Measurements from ENCODE around the gene PPWD1. TPM values are rescaled to one million over a fixed set of nuclear protein-coding genes. Genes with fewer than 3 reads are reported as not detected.

PPWD1 gene
- total RNA-seq, result 10 to 100 TPM; 58.1 to 62.4 TPM

DNA sequence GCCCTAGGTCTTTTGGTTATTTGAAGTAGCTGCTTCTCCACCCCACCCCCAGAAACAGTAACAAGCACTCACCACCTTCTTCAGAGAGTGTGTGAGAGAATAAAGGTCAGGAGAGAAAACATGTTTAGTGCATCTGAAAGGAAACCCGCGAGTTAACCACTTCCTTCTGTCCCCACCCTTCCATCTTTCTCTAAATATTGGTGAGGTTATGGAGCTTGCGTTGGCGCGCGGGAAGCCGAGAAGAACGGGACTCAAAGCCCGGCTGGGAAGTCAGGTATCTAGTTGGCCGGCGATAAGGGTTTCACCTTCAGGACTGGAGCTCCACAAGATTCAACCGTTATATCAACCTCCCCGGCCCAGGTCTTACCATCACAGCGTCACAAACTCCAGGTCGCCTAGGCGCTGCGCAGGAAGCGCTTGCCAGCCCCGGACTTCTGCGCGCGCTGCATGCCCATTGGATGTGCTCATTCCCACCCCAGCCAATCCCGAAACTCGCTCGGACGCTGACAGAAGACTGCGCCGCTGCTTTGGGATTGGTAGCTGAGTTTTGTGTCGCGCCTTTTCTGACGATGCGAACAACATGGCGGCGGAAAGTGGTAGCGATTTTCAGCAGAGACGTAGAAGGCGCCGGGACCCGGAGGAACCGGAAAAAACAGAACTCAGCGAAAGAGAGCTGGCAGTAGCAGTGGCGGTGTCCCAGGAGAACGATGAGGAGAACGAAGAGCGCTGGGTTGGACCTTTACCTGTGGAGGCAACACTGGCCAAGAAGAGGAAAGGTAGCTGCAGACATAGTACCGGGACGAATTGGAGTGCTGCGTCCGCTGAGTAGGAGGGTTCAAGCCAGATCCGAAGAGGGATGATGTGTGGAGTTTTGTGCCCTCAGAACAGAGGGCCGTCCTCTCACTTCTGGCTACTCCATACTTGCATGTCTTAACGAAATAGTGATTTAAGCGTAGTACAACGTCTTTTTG is at the start of gene PPWD1, which contains the start of gene CENPK:
PPWD1 (plus strand) TSS at position 566 of the 971 bp plus-strand sequence; CDS start at position 581, 15 bp downstream.
CENPK (minus strand) TSS at position 438 of the 971 bp plus-strand sequence. CDS start 8,261 bp downstream, outside the sequence.
- no peaks in the 10 kb centered on the region for H3K9me3 Mint-ChIP-seq
- H3K36me3 Mint-ChIP-seq (ENCODE audit: insufficient read depth in 2 of 2), result peaks cover 11 to 17% of the 10 kb centered on the region in 2 donors
- peak; percentile 99 for ATAC-seq (replicated peaks in 1 of 2)
- peak within 1 kb of the TSS; percentile 98 for H3K27ac Mint-ChIP-seq
- H3K4me3 Mint-ChIP-seq, result peak within 1 kb of the TSS; percentile 94 to 95
- peaks cover 65% of the 10 kb centered on the region for H3K4me1 Mint-ChIP-seq (ENCODE audit: low read depth)
- H3K27me3 Mint-ChIP-seq (ENCODE audit: low read depth), result no peaks in the 10 kb centered on the region
- DNase-seq, result peak; percentile 94 to 97

DNA sequence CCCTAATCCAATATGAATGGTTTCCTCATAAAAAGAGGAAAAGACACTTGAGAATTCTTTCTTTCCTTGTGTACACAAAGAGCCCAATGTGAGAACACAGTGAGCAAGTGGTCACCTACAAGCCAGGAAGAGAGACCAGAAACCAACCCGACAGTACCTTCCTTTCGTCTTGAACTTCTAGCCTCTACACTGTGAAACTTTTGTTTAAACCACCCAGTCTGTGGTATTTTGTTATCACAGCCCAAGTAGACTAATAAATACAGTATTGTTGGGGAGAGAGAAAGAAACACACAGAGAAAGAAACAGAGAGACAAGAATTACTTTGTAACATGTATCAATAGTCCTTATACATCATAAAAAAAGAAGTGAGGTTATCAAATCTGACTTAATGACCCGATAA is 37.4 kb upstream of the PPWD1 start:
- Mint-ChIP-seq H3K27me3 (ENCODE audit: low read depth) (no peaks in the 10 kb centered on the region), H3K27ac (peak overlapping the region; percentile 43), H3K9me3 (no peaks in the 10 kb centered on the region), H3K4me3 (no peak overlapping the region), H3K36me3 (ENCODE audit: insufficient read depth in 2 of 2) (peaks cover 3 to 23% of the 10 kb centered on the region in 2 donors), H3K4me1 (ENCODE audit: low read depth) (no peaks in the 10 kb centered on the region)
- ATAC-seq (replicated peaks in 1 of 2) (no peak), DNase-seq (no peak)

DNA sequence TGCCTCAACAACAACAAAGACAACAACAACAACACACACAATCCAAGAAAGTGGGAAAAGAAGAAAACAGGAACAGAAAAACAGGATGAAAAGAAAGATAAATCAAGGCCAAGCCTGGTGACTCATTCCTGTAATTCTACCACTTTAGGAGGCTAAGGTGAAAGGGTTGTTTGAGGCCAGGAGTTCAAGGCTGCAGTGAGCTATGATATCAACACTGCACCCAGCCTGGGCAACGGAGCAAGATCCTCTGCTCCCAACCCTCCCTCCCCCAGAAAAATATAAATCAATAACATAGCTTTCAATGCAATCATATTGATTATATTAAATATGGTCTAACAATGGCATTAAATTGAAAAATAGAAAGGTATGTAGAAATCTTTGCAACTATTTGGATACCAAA is 32.2 kb upstream of the PPWD1 start:
- DNase-seq (no peak), ATAC-seq (replicated peaks in 1 of 2) (no peak)
- Mint-ChIP-seq H3K4me3 (no peak overlapping the region), H3K27me3 (ENCODE audit: low read depth) (no peaks in the 10 kb centered on the region), H3K4me1 (ENCODE audit: low read depth) (no peaks in the 10 kb centered on the region), H3K27ac (no peak overlapping the region), H3K36me3 (ENCODE audit: insufficient read depth in 2 of 2) (peaks cover 0 to 22% of the 10 kb centered on the region in 2 donors), H3K9me3 (no peaks in the 10 kb centered on the region)

- no peaks in the 10 kb centered on the region for H3K27me3 Mint-ChIP-seq (ENCODE audit: low read depth)
- peaks cover 3 to 25% of the 10 kb centered on the region in 2 donors for H3K36me3 Mint-ChIP-seq (ENCODE audit: insufficient read depth in 2 of 2)
- H3K4me3 Mint-ChIP-seq, result no peak overlapping the region
- no peaks in the 10 kb centered on the region for H3K4me1 Mint-ChIP-seq (ENCODE audit: low read depth)
- ATAC-seq (replicated peaks in 1 of 2) (no peak), DNase-seq (no peak)
- H3K9me3 Mint-ChIP-seq, result no peaks in the 10 kb centered on the region
- no peak overlapping the region for H3K27ac Mint-ChIP-seq
Measured at GRCh38 chr5:65535529-65535987, 27.5 kb upstream of the PPWD1 start.

DNA sequence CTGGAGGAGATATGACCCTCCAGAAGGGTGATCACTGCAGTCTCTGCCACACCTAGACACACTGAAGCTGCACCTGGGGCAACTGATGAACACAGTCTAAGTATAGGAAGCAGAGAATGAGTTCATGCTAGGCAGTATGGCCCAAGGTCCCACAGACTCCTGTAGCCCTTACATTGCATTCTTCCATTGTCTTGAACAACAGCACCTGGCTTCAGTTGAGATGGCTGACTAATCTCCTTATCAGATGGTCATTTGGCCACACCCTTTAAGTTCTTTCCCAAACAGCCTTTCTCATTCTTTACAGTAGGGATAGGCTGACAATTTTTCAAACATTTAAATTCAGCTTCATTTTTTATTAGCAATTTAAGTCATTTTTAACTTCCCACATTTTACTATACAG is 23.3 kb upstream of the PPWD1 start:
- ATAC-seq (replicated peaks in 1 of 2), result no peak
- Mint-ChIP-seq H3K27me3 (ENCODE audit: low read depth) (no peaks in the 10 kb centered on the region), H3K36me3 (ENCODE audit: insufficient read depth in 2 of 2) (peaks cover 9 to 38% of the 10 kb centered on the region in 2 donors), H3K27ac (no peak overlapping the region), H3K4me3 (no peak overlapping the region), H3K4me1 (ENCODE audit: low read depth) (no peaks in the 10 kb centered on the region), H3K9me3 (no peaks in the 10 kb centered on the region)
- DNase-seq, result no peak

GRCh38 chr5:65544473-65544872 is 18.6 kb upstream of the PPWD1 start:
- H3K36me3 Mint-ChIP-seq (ENCODE audit: insufficient read depth in 2 of 2), result peaks cover 7 to 45% of the 10 kb centered on the region in 2 donors
- ATAC-seq (replicated peaks in 1 of 2) (no peak), DNase-seq (no peak)
- no peaks in the 10 kb centered on the region for H3K9me3 Mint-ChIP-seq
- no peak overlapping the region for H3K4me3 Mint-ChIP-seq
- no peaks in the 10 kb centered on the region for H3K27me3 Mint-ChIP-seq (ENCODE audit: low read depth)
- peaks cover 12% of the 10 kb centered on the region for H3K4me1 Mint-ChIP-seq (ENCODE audit: low read depth)
- no peak overlapping the region for H3K27ac Mint-ChIP-seq

- DNase-seq (no peak), ATAC-seq (replicated peaks in 1 of 2) (no peak)
- Mint-ChIP-seq H3K27ac (no peak overlapping the region), H3K4me1 (ENCODE audit: low read depth) (peaks cover 12% of the 10 kb centered on the region), H3K27me3 (ENCODE audit: low read depth) (no peaks in the 10 kb centered on the region), H3K4me3 (no peak overlapping the region), H3K36me3 (ENCODE audit: insufficient read depth in 2 of 2) (peaks cover 9 to 43% of the 10 kb centered on the region in 2 donors), H3K9me3 (no peaks in the 10 kb centered on the region)
Measured at GRCh38 chr5:65546141-65546540, 17.0 kb upstream of the PPWD1 start.

GRCh38 chr5:65548281-65548680 is 14.8 kb upstream of the PPWD1 start:
- DNase-seq, result peak; percentile 25 to 28
- no peak overlapping the region for H3K4me3 Mint-ChIP-seq
- peak; percentile 74 to 92 for ATAC-seq (replicated peaks in 1 of 2)
- H3K4me1 Mint-ChIP-seq (ENCODE audit: low read depth), result peaks cover 12% of the 10 kb centered on the region
- H3K27ac Mint-ChIP-seq, result no peak overlapping the region
- H3K27me3 Mint-ChIP-seq (ENCODE audit: low read depth), result no peaks in the 10 kb centered on the region
- H3K9me3 Mint-ChIP-seq, result no peaks in the 10 kb centered on the region
- peaks cover 3 to 41% of the 10 kb centered on the region in 2 donors for H3K36me3 Mint-ChIP-seq (ENCODE audit: insufficient read depth in 2 of 2)

DNA sequence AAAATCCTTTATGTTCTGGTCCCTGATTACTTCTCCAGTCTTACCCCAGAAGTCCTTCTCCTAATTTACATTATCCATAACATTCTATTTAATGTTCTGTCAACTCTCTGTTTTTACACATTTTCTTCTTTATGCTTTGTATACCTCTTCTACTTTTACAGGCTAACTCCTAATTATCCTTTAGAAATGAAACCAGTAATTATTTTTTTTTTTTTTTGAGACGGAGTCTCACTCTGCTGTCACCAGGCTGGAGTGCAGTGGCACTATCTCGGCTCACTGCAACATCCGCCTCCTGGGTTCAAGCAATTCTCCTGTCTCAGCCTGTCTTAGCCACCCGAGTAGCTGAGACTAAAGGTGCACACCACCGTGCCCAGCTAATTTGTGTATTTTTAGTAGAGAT is 9.2 kb upstream of the PPWD1 start:
- H3K9me3 Mint-ChIP-seq, result no peaks in the 10 kb centered on the region
- H3K4me3 Mint-ChIP-seq, result no peak overlapping the region
- H3K36me3 Mint-ChIP-seq (ENCODE audit: insufficient read depth in 2 of 2), result peaks cover 14 to 36% of the 10 kb centered on the region in 2 donors
- ATAC-seq (replicated peaks in 1 of 2), result no peak
- peaks cover 19% of the 10 kb centered on the region for H3K4me1 Mint-ChIP-seq (ENCODE audit: low read depth)
- no peaks in the 10 kb centered on the region for H3K27me3 Mint-ChIP-seq (ENCODE audit: low read depth)
- peak overlapping the region; percentile 16 for H3K27ac Mint-ChIP-seq
- DNase-seq, result no peak

DNA sequence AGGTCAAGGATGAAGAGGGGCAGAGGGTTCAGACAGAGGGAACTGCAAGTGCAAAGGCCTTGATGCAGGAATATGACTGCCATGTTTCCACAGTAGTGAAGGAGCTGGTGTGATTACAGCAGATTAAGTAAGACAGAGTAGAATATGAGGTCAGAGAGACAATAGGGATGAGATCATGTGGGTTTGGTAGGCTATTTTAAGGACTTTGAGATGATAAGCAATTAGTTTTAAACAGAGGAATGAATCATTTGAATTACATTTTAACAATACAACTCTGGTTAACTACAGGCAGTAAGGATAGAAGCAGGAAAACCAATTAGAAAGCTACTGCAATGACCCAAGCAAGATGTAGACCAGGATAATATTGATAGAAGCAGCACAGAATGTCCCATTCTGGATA is 7.8 kb upstream of the PPWD1 start:
- Mint-ChIP-seq H3K9me3 (no peaks in the 10 kb centered on the region), H3K4me3 (no peak overlapping the region), H3K27me3 (ENCODE audit: low read depth) (no peaks in the 10 kb centered on the region), H3K27ac (no peak overlapping the region), H3K4me1 (ENCODE audit: low read depth) (peaks cover 22% of the 10 kb centered on the region), H3K36me3 (ENCODE audit: insufficient read depth in 2 of 2) (peaks cover 11 to 33% of the 10 kb centered on the region in 2 donors)
- DNase-seq (no peak), ATAC-seq (replicated peaks in 1 of 2) (no peak)

DNA sequence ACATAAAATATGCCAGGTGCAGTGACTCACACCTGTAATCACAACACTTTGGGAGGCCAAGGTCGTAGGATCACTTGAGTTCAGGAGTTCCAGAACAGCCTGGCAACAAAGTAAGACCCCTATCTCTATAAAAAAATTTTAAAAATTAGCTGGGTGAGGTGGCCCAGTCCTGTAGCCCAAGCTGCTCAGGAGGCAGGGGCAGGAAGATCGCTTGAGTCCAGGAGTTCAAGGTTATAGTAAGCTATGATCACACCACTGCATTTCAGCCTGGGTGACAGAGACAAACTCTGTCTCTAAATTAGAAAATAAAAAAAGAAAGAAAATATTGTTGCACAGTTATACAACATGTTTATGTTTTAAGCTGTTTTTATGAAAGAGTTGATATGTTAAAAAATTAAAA is 6.9 kb upstream of the PPWD1 start:
- H3K27ac Mint-ChIP-seq, result no peak overlapping the region
- no peak overlapping the region for H3K4me3 Mint-ChIP-seq
- no peaks in the 10 kb centered on the region for H3K27me3 Mint-ChIP-seq (ENCODE audit: low read depth)
- H3K9me3 Mint-ChIP-seq, result no peaks in the 10 kb centered on the region
- ATAC-seq (replicated peaks in 1 of 2), result no peak
- DNase-seq, result no peak
- peaks cover 25% of the 10 kb centered on the region for H3K4me1 Mint-ChIP-seq (ENCODE audit: low read depth)
- peaks cover 11 to 33% of the 10 kb centered on the region in 2 donors for H3K36me3 Mint-ChIP-seq (ENCODE audit: insufficient read depth in 2 of 2)

GRCh38 chr5:65556718-65557117 is 6.4 kb upstream of the PPWD1 start:
- DNase-seq (no peak), ATAC-seq (replicated peaks in 1 of 2) (no peak)
- Mint-ChIP-seq H3K4me1 (ENCODE audit: low read depth) (peaks cover 31% of the 10 kb centered on the region), H3K27ac (no peak overlapping the region), H3K27me3 (ENCODE audit: low read depth) (no peaks in the 10 kb centered on the region), H3K4me3 (peak overlapping the region in 1 of 2 donors; percentile 3), H3K9me3 (no peaks in the 10 kb centered on the region), H3K36me3 (ENCODE audit: insufficient read depth in 2 of 2) (peaks cover 11 to 32% of the 10 kb centered on the region in 2 donors)

- H3K4me3 Mint-ChIP-seq, result peak overlapping the region; percentile 94 to 95
- no peaks in the 10 kb centered on the region for H3K27me3 Mint-ChIP-seq (ENCODE audit: low read depth)
- peaks cover 68% of the 10 kb centered on the region for H3K4me1 Mint-ChIP-seq (ENCODE audit: low read depth)
- H3K27ac Mint-ChIP-seq, result peak overlapping the region; percentile 98
- peaks cover 6 to 14% of the 10 kb centered on the region in 2 donors for H3K36me3 Mint-ChIP-seq (ENCODE audit: insufficient read depth in 2 of 2)
- ATAC-seq (replicated peaks in 1 of 2), result no peak
- H3K9me3 Mint-ChIP-seq, result no peaks in the 10 kb centered on the region
- DNase-seq, result no peak
Measured at GRCh38 chr5:65563777-65564176, 681 bp downstream of the PPWD1 start.
